GM21381 (cell line): Measurements from ENCODE around the gene SHISAL1.
"Not testable (repeated sequence)": the region's sequence is repeated elsewhere in the genome, so short reads cannot be mapped to it uniquely, and the experiment has no call there.

Source experiments
- ATAC-seq: cut with Tn5 transposase; IDR thresholded peaks from one replicate; pipeline ENCODE4 v1.9.1; 2021; ENCODE audit warnings: mild to moderate bottlenecking, moderate library complexity; ENCODE audit not compliant: unreplicated experiment

Gene SHISAL1

DNA sequence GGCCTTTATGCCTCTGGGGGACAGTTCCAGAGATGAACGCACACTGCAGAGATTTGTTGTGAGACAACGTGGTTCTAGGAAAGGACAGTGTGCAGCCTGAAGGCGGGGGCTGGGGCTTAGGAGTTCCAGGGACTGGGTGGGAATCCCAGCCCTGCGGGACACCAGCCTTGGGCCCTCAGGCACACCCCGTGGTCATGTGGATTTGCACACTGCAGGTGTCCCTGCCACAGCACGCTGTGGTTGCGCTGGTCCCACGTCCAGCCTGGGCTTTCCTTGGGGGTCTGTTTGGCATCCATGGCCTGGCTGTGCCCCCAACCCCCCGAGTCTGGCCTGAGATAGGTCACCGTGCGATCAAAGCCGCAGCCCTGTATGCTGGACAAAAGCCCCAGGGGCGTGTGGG, 7.3 kb downstream of the SHISAL1 start:
- no peak for ATAC-seq

- no peak for ATAC-seq
Measured at GRCh38 chr22:44304911-44305310, 7.8 kb downstream of the SHISAL1 start.

DNA sequence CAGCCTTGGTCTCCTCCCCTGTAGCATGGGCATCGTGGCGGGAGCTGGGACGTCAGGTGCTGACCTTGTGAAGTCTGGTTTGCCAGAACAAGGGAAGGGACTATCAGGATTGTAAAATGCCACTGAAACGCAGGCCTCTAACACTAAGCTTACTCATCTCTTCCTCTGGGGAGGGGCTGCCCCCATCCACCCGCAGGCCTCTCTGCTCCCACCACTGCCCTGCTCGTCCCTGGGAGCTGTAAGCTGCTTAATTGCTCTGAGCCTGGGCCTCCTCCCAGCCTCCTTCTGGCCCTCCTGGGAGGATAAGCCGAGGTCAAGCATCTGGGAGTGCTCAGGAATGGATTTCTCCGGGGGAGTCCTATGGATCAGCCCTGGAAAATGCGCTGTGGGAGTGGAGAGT, 8.4 kb downstream of the SHISAL1 start:
- ATAC-seq: no peak

DNA sequence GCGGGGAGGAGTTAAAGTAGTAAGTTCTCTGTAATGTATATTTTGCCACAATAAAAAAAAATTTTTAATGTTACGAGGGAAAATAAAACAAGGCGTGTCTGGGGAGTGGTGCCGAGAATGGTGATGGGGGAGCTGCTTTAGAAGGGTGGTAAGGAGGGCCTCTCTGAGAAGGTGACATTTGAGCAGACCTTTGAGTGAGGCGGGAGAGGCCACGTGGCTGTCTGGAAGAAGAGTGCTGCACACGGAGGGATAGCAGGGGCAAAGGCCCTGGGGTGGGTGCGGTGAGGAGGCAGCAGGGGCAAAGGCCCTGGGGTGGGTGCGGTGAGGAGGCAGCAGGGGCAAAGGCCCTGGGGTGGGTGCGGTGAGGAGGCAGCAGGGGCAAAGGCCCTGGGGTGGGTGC, 10.4 kb downstream of the SHISAL1 start:
- not testable (repeated sequence) for ATAC-seq

DNA sequence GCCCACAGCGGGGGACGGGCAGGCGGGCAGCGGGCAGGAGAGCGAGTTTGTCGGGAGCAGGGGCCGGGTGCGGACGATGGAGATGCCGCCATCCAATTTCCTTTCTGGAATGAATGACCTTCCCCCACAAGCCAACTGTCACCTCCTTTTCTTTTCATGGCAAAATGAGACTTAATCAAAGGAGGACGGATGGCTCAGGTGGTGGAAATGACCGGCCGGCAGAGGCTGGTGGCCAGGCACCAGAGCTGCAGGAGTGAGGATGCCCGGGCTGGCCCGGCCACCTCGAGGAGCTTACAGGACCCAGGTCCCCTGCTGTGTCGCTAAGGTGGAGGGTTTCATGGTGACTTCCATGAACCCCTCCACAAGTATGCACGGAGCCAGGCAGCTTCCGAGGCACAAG, 11.7 kb downstream of the SHISAL1 start:
- ATAC-seq: no peak

DNA sequence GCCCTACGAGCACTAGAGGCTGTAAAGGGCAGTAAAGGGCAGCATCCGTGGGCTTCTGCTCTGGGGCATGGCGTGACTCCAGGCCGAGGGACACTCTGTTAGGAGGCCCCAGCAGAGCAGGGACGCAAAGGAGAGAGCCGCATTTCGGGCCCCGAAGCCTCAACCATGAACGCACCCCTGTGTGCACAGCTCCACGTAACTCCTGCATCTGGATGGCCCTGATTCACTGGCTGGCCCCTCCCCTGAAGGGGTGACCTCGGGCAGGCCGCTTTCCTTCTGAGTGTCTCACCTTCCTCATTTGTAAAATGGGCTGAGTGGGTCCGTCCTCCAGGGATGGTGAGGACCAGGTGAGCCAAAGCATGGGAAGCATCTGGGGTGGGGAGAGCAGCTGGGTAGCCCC, 13.6 kb downstream of the SHISAL1 start:
- no peak for ATAC-seq

- ATAC-seq: no peak
Measured at GRCh38 chr22:44298406-44299091, 14.2 kb downstream of the SHISAL1 start.

DNA sequence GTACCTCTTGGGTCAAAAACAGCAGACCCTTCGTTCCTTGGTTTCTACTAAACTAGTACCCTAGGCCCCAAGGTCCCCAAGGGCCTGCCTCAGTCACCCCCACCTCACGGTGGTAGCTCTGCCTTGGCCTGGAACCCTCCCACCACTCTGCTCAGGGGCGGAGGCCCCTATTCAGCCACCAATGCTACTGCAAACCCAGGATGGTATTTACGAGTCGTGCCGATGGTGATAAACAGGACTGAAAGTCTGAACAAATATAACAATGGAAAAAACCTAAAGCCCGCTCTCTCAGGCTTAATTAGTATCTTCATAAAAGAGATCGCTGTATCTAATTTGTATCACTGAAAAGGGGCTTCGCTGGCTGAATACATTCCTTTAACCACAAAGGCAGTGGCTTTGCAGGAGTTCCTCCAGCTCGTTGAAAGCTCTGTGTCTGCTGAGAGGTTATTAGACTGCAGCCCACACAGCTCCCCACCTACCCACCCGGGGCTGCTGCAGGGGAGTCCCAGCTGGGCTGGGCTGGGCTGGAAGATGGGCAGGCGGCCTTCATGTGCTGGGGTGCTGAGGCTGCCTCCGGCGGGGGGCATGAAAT, 15.2 kb downstream of the SHISAL1 start:
- no peak for ATAC-seq

GRCh38 chr22:44295406-44295805, 17.3 kb downstream of the SHISAL1 start:
- no peak for ATAC-seq

- no peak for ATAC-seq
Measured at GRCh38 chr22:44293876-44294275, 18.9 kb downstream of the SHISAL1 start.

DNA sequence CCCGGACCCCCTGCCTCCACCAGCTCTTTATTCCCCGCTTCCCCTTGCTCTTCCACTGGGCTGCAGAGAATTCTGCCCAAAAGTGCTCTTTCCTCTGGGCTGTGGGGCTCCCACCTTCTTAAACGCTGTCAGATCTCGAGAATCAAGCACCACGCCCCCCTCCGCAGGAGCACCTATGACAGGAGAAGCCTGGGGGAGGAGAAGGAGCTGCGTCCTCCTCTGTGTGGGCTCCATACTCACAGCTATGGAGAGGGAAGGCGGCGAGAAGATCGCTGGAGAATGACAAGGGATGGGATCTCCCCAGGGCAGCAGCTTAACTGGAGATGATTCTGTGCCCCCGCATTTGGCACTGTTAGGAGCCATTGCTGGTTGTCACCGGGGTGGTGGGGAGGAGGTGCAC, 19.7 kb downstream of the SHISAL1 start:
- no peak for ATAC-seq

- ATAC-seq: no peak
Measured at GRCh38 chr22:44292521-44292920, 20.2 kb downstream of the SHISAL1 start.

- ATAC-seq: no peak
Measured at GRCh38 chr22:44291674-44292360, 20.9 kb downstream of the SHISAL1 start.

GRCh38 chr22:44291265-44291664, 21.5 kb downstream of the SHISAL1 start:
- ATAC-seq: no peak

GRCh38 chr22:44289414-44290171, 23.2 kb downstream of the SHISAL1 start:
- ATAC-seq: no peak

DNA sequence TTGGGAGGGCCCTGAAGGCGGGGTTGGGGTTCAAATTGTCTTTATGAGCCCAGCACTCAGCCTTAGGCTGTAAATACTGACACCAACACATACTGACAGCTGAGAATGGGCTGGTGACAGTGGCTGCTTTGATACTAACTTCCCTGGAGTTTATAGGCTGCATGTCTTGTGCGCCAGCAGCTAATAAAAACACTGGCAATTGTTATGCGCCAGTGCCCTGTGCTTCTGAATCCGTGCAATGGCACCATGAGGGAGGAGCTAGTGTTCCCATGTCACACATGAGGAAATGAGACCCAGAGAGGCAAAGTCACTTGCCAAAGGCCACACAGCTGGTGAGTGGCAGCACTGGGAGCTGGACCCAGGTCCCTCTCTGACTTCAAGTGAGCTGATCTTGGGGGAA, 23.8 kb downstream of the SHISAL1 start:
- no peak for ATAC-seq

DNA sequence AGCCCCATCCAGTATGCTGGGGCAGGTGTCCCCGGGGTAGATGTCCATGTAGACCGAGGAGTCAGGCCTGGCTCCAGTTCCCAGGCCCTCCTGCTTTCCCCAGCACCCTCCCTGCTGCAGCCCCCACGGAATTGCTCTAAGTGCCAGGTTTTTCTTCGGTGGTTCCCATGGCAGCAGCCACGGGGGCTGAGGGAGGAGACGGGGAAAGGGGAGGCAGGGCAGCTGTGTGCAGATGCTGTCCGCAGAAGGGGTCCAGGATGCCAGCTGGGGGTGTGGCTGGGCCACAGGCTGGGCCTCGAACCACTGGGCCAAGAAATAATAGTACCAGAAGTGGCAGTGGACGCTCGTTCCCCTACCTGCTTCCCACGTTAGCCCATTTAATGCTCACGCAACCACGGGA, 25.0 kb downstream of the SHISAL1 start:
- no peak for ATAC-seq

GRCh38 chr22:44287121-44287693, 25.5 kb downstream of the SHISAL1 start:
- ATAC-seq: no peak

DNA sequence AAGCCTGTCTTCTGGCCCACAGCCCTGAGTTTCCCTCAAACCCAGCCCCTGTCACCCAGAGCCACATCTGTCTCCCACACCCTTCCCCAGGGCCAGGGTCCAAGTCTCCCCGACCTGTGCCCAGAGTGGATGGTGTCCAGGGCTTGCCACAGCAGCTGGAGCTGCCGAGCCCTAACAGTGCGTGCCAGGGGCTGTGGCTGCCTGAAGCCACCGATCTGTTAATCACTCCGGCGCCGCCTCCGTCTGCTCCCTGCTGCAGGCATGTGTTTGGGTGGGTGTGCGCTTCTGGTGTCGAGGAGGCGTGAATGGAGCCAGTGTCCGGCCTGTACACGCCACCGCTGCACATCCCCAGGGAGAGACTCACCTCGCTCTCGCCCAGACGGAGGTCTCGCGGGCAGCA, 26.1 kb downstream of the SHISAL1 start:
- no peak for ATAC-seq

DNA sequence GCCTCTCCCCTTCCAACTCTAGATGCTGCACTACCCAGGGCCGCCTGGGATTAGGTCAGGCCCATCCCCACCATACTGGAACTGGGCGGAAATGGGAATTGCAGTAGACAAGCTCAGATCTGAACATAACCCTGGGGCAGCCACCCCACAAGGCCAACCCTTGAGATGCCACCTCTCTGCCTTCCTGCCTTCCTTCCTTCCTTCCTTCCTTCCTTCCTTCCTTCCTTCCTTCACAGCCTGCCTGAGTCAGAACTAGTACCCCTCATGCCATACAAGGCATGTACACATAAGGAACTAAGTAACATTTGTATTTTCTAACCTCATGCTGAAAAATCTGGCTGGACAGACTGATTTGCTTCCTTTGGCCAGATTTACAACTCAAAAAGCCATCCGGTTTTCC, 28.0 kb downstream of the SHISAL1 start:
- no peak for ATAC-seq
